ENCODE measurements around the gene CYS1.
"Not testable (repeated sequence)": the region's sequence is repeated elsewhere in the genome, so short reads cannot be mapped to it uniquely, and the experiment has no call there.

Gene CYS1

DNA sequence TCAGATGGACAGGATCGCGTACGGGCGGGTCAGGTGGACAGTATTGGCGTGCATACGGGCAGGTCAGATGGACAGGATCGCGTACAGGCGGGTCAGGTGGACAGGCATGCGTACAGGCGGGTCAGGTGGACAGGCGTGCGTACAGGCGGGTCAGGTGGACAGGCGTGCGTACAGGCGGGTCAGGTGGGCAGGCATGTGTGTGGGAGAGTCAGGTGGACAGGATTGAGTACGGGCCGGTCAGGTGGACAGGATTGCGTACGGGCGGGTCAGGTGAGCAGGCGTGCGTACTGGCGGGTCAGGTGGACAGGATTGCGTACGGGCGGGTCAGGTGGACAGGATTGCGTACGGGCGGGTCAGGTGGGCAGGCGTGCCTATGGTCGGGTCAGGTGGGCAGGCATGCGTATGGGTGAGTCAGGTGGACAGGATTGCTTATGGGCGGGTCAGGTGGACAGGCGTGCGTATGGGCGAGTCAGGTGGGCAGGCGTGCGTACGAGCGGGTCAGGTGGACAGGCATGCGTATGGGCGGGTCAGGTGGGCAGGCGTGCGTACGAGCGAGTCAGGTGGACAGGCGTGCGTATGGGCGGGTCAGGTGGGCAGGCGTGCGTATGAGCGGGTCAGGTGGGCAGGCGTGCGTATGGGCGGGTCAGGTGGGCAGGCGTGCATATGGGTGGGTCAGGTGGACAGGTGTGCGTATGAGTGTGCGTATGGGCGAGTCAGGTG lies 68.4 kb downstream of the CYS1 start:
- not testable (repeated sequence) for DNase-seq

DNA sequence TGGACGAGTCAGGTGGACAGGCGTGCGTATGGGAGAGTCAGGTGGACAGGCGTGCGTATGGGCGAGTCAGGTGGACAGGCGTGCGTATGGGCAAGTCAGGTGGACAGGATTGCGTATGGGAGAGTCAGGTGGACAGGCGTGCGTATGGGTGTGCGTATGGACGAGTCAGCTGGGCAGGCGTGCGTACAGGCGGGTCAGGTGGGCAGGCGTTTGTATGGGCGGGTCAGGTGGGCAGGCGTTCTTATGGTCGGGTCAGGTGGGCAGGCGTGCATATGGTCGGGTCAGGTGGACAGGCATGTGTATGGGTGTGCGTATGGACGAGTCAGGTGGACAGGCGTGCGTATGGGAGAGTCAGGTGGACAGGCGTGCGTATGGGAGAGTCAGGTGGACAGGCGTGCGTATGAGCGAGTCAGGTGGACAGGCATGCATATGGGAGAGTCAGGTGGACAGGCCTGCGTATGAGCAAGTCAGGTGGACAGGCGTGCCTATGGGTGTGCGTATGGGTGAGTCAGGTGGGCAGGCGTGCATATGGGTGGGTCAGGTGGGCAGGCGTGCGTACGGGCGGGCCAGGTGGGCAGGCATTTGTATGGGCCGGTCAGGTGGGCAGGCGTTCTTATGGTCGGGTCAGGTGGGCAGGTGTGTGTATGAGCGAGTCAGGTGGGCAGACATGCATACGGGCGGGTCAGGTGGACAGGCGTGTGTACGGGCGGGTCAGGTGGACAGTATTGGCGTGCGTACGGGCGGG lies 69.2 kb downstream of the CYS1 start:
- not testable (repeated sequence) for DNase-seq

DNA sequence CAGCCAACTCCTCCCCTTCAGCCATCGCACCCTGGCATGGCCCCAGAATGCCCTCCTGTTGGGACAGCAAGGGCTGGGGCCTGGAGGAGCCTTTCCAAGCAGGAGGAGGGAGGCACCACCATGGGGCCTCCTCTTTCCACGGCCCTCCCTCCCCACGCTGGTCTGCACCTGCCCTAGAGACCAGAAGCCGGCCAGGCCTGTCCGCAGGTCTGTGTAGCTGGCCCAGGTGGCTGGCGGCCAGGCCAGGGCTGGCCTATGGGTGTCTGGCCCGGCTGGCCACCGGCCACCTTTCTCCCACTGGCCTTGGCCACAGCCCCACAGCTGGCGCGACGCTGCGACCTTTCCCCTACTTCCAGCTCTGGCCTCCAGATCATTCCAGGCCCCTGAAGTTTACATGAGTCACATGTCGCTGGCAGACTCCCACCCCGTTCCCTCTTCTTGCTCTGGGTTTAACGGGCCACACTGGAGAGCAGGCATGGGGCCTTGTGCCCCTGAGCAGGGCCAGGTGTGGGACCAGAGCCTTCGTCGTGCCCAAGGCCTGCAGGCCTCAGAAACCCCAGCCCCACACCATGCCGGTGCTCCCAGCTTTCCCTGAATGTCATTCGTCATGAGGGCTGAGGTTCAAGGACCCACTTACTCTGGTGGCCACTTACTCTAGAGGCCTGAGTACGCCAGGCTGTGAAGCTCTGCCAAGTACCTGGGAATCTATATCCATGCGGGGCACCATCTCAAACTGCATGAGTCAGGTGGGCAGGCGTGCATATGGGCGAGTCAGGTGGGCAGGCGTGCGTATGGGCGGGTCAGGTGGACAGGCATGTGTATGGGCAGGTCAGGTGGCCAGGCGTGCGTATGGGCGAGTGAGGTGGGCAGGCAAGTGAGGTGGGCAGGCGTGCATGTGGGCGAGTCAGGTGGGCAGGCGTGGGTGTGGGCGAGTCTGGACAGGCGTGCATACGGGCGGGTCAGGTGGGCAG lies 70.1 kb downstream of the CYS1 start:
- no peak for DNase-seq

DNA sequence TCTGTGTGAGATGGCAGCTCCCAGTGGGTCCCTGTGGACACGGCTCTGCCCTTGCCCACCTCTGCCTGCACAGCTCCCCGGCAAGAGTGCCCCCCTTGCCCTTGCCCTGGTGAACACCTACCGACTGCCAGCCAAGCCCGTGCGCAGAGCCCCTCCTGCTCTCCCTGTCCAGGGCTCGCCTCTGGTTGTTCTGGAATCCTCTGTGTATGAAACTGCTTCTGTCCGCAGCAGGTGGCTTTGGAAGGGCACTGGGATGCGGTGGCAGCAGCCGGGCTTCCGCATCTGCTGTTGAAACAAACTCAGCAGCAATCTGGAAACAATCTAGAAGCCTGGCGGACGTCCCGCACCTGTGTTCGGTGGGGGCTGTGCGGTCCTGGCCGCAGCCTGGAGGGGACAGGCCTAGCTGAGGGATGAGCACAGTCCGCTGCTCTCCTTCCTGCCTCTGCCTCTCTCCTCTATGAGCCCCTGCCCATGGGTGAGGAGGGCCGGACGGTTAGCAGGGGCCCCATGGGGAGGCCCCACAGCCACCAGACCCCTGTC lies 70.9 kb downstream of the CYS1 start:
- DNase-seq, result no peak

DNA sequence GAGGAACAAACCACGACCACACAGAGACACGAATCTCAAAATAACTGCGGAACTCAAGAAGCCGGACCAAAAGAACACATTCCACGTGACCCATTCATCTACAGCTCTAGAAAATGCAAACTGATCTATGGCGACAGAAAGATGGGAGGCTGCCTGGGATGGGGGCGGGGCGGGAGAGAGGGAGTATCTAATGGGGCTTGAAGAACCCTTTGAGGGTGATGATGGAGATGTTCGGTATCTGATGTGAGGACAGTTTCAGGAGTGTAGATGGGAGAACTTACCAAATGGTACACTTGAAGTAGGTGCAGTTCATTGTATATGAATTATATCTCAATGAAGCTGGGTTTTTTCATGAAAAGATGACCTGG lies 71.4 kb downstream of the CYS1 start:
- no peak for DNase-seq

DNA sequence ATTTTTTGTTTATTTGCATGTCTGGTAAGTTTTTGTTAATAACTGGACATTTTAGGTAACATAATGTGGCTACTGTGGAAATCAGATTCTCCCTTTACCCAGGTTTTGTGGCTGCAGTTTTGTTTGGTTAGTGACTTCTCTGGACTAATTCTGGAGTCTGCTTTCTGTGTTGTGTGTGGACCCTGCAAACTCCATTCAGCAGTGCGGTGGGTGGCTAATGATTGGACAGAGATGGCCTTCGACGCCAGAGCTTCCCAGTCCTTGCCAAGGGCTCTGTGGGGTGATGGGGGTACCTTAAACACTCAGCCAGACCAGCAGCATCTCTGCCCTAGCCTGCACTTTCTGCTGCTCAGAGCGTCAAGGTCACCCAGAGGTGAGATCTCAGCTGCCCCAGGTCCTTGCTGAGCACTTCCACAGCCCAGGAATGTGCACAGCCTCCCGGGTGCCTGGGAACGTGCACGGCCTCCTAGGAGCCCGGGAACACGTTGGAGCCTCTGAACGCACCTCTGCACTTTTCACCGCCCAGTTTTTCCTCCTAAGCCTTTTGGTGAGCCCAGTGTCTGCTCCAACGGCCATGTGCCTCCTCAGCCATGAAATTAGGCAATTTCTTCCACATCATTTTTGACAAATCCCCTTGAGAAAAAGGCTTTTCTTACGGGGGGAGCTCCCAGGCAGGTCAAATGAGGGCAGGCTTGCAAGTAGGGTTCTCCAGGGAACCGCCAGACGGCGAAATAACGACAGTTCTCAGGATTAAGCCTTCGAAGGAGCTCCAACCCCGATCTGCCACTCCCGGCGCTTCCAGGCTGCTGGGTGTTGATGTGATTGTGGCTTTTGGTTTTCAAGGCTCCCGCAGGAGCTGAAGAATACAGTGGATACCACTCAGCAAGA lies 72.0 kb downstream of the CYS1 start:
- no peak for DNase-seq

DNA sequence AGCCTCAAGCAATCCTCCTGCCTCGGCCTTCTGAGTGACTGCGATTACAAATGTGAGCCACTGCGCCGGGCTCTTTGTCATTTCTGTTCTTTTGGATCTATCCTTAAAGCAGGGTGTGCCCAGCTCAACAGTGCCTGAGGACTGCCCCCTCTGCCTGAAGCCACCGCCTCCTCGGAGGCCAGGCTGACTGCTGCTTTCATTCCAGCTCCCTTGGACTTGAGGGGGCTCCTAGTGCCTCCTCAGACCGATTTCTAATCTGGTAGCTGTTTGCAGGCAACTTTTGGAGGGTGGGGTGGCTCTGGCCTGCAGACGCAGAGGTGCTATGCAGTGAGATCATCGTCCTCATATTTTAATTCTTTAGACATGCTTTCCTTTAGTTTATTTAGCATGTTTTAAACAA lies 72.8 kb downstream of the CYS1 start:
- no peak for DNase-seq
